Effector memory CD8-positive, alpha-beta T cell (primary cell): ENCODE results near the gene RAB5B.
"Not testable (repeated sequence)": the region's sequence is repeated elsewhere in the genome, so short reads cannot be mapped to it uniquely, and the experiment has no call there.

Source experiments
- ATAC-seq: fragments of 150-1000 bp; cut with Tn5 transposase; replicated peaks from 2 replicates; pipeline ENCODE4 v1.10.0; 2021; ENCODE audit warnings: mild to moderate bottlenecking, moderate library complexity
- DNase-seq, 3 experiments: peaks; one replicate each; pipeline ENCODE4 v3.0.0; 2021
- H3K27ac Mint-ChIP-seq, 2 donors: one replicate each; pipeline ENCODE4 v1.8.0; 2022; ENCODE audit warnings: mild to moderate bottlenecking in 2 of 2, mixed read lengths in 2 of 2, moderate library complexity in 2 of 2
- H3K27me3 Mint-ChIP-seq, 2 donors: one replicate each; pipeline ENCODE4 v1.8.0; 2022; ENCODE audit warnings: mixed read lengths in 2 of 2
- H3K36me3 Mint-ChIP-seq: one replicate; pipeline ENCODE4 v1.8.0; 2022; ENCODE audit warnings: mild to moderate bottlenecking, moderate library complexity, mixed read lengths; ENCODE audit not compliant: insufficient read depth
- H3K4me1 Mint-ChIP-seq, 2 donors: one replicate each; pipeline ENCODE4 v1.8.0; 2022; ENCODE audit warnings: low read depth in 2 of 2, mixed read lengths in 2 of 2
- H3K4me3 Mint-ChIP-seq, 2 donors: one replicate each; pipeline ENCODE4 v1.8.0; 2022; ENCODE audit warnings: mild to moderate bottlenecking in 2 of 2, mixed read lengths in 2 of 2, moderate library complexity in 2 of 2
- H3K9me3 Mint-ChIP-seq, 2 donors: one replicate each; pipeline ENCODE4 v1.8.0; 2022; ENCODE audit warnings: mixed read lengths in 2 of 2

The RAB5B gene

DNA sequence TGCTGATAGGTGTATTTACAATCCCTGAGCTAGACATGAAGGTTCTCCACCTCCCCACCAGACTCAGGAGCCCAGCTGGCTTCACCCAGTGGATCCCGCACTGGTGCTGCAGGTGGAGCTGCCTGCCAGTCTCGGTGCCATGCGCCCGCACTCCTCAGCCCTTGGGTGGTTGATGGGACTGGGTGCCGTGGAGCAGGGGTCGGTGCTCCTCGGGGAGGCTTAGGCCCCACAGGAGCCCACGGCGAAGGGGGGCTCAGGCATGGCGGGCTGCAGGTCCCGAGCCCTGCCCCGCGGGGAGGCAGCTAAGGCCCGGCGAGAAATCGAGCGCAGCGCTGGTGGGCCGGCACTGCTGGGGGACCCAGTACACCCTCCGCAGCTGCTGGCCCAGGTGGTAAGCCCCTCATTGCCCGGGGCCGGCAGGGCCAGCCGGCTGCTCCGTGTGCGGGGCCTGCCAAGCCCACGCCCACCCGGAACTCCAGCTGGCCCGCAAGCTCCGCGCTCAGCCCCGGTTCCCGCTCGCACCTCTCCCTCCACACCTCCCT lies 26.2 kb downstream of the RAB5B start:
- H3K4me1 Mint-ChIP-seq, ATAC-seq, H3K9me3 Mint-ChIP-seq, DNase-seq, H3K4me3 Mint-ChIP-seq, H3K27ac Mint-ChIP-seq, H3K36me3 Mint-ChIP-seq: not testable (repeated sequence)
- peaks cover 0 to 12% of the 10 kb centered on the region in 2 donors for H3K27me3 Mint-ChIP-seq

DNA sequence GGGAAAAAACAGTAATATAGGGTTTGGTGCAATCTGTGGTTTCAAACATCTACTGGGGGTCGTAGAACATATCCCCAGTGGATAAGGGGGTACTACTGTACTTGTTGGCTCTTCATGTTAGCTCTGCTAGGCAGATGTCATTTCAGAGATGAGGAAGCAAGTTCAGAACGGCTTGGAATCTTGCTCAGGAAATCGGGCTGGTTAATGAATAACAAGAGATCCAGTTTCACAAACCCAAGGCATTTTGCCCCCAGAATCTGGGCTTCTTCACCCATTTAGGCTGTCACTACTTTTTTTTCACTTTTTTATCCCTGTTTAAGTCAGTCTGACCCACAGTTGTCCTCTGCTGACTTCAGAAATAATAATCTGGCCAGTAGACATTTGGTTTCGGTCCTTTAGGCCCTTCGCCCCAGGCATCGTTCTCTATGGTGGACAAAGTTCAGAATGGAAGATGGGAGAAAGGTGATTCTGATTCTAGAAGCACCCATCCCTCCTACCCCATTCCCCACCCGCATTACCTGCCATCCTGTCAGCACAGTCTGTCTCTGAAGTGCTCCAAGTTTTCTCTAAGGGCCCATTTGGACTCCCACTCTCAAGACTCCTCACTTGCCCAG lies 27.7 kb downstream of the RAB5B start:
- H3K27ac Mint-ChIP-seq, result no peak overlapping the region
- H3K27me3 Mint-ChIP-seq, result peaks cover 0 to 12% of the 10 kb centered on the region in 2 donors
- no peak for DNase-seq
- ATAC-seq, result no peak
- H3K36me3 Mint-ChIP-seq, result no peaks in the 10 kb centered on the region
- H3K9me3 Mint-ChIP-seq, result no peaks in the 10 kb centered on the region
- H3K4me1 Mint-ChIP-seq, result peaks cover under 1 to 5% of the 10 kb centered on the region in 2 donors
- no peak overlapping the region for H3K4me3 Mint-ChIP-seq

DNA sequence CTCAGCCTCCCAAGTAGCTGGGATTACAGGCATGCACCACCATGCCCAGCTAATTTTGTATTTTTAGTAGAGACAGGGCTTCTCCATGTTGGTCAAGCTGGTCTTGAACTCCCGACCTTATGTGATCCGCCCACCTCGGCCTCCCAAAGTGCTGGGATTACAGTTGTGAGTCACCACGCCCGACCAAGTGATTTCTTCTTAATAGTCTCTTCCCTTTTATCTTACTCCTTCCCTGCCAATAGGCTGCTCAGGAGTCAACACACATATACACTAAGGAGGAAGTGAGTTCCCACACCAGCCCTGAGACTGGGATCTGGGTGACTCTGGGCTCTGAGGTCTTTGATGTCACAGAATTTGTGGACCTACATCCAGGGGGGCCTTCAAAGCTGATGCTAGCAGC lies 29.5 kb downstream of the RAB5B start:
- H3K36me3 Mint-ChIP-seq, H3K27me3 Mint-ChIP-seq, H3K9me3 Mint-ChIP-seq, ATAC-seq, DNase-seq, H3K27ac Mint-ChIP-seq, H3K4me3 Mint-ChIP-seq: not testable (repeated sequence)
- H3K4me1 Mint-ChIP-seq, result peaks cover 6 to 11% of the 10 kb centered on the region in 2 donors

GRCh38 chr12:56004211-56004610 lies 30.3 kb downstream of the RAB5B start:
- Mint-ChIP-seq H3K27ac (no peak overlapping the region), H3K4me3 (no peak overlapping the region), H3K36me3 (no peaks in the 10 kb centered on the region), H3K27me3 (no peaks in the 10 kb centered on the region), H3K4me1 (peaks cover 11 to 14% of the 10 kb centered on the region in 2 donors), H3K9me3 (no peaks in the 10 kb centered on the region)
- DNase-seq (no peak), ATAC-seq (no peak)

GRCh38 chr12:56007564-56008559 lies 34.0 kb downstream of the RAB5B start:
- DNase-seq (peak; percentile 41 to 49 (median 42)), ATAC-seq (peak; percentile 84)
- peak overlapping the region; percentile 84 to 92 for H3K27ac Mint-ChIP-seq
- peak overlapping the region; percentile 81 to 88 for H3K4me3 Mint-ChIP-seq
- peaks cover 11 to 14% of the 10 kb centered on the region in 2 donors for H3K4me1 Mint-ChIP-seq
- no peaks in the 10 kb centered on the region for H3K36me3 Mint-ChIP-seq
- no peaks in the 10 kb centered on the region for H3K9me3 Mint-ChIP-seq
- H3K27me3 Mint-ChIP-seq, result no peaks in the 10 kb centered on the region

GRCh38 chr12:56010111-56010570 lies 36.3 kb downstream of the RAB5B start:
- DNase-seq, result no peak
- H3K27ac Mint-ChIP-seq, result no peak overlapping the region
- H3K36me3 Mint-ChIP-seq, result peaks cover 4% of the 10 kb centered on the region
- peaks cover 10 to 11% of the 10 kb centered on the region in 2 donors for H3K4me1 Mint-ChIP-seq
- H3K4me3 Mint-ChIP-seq, result no peak overlapping the region
- no peaks in the 10 kb centered on the region for H3K9me3 Mint-ChIP-seq
- no peak for ATAC-seq
- no peaks in the 10 kb centered on the region for H3K27me3 Mint-ChIP-seq

DNA sequence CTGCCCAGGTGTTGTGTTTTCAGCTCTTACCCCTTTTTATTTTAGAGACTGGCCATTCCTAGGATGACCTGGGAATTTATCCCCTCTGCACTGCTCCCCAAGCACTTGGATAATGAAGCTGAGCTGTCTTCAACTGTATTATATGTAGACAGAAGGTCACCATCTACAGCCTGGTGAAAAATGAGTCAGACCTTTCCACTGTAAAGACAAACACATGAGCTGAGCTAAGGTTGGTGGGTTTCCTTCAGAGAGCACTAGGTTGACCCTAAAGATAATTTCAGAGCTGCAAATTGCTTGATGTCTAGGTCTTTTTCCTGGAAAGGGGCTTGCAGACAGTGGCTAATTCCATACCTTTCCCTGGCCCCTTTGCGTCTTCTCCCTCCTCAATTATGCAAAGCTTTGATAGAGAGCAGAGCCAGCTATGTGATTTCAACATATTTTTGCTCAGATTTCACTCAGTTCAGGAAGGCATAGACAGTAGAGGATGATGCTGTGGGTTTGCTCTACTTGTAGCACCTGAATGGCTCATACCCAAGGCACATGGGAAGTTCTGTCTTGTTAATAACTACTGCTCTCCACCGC lies 37.7 kb downstream of the RAB5B start:
- H3K4me3 Mint-ChIP-seq, result no peak overlapping the region
- H3K36me3 Mint-ChIP-seq, result peaks cover 4% of the 10 kb centered on the region
- ATAC-seq, result no peak
- DNase-seq, result no peak
- peaks cover 9 to 11% of the 10 kb centered on the region in 2 donors for H3K4me1 Mint-ChIP-seq
- H3K27me3 Mint-ChIP-seq, result no peaks in the 10 kb centered on the region
- no peak overlapping the region for H3K27ac Mint-ChIP-seq
- H3K9me3 Mint-ChIP-seq, result no peaks in the 10 kb centered on the region

- Mint-ChIP-seq H3K27me3 (no peaks in the 10 kb centered on the region), H3K9me3 (no peaks in the 10 kb centered on the region), H3K36me3 (peaks cover 4% of the 10 kb centered on the region), H3K4me1 (peaks cover 3 to 5% of the 10 kb centered on the region in 2 donors), H3K4me3 (no peak overlapping the region), H3K27ac (no peak overlapping the region)
- no peak for ATAC-seq
- no peak for DNase-seq
Observed at GRCh38 chr12:56013482-56013881, 39.6 kb downstream of the RAB5B start.

GRCh38 chr12:56014205-56014604 lies 40.3 kb downstream of the RAB5B start:
- Mint-ChIP-seq H3K27me3 (no peaks in the 10 kb centered on the region), H3K4me3 (no peak overlapping the region), H3K36me3 (peaks cover 4% of the 10 kb centered on the region), H3K9me3 (no peaks in the 10 kb centered on the region), H3K4me1 (no peaks in the 10 kb centered on the region), H3K27ac (no peak overlapping the region)
- DNase-seq (no peak), ATAC-seq (no peak)

- Mint-ChIP-seq H3K36me3 (peaks cover 10% of the 10 kb centered on the region), H3K4me3 (no peak overlapping the region), H3K9me3 (no peaks in the 10 kb centered on the region), H3K4me1 (peaks cover 0 to 6% of the 10 kb centered on the region in 2 donors), H3K27me3 (no peaks in the 10 kb centered on the region), H3K27ac (no peak overlapping the region)
- DNase-seq (no peak), ATAC-seq (no peak)
Observed at GRCh38 chr12:56017181-56017580, 43.3 kb downstream of the RAB5B start.

DNA sequence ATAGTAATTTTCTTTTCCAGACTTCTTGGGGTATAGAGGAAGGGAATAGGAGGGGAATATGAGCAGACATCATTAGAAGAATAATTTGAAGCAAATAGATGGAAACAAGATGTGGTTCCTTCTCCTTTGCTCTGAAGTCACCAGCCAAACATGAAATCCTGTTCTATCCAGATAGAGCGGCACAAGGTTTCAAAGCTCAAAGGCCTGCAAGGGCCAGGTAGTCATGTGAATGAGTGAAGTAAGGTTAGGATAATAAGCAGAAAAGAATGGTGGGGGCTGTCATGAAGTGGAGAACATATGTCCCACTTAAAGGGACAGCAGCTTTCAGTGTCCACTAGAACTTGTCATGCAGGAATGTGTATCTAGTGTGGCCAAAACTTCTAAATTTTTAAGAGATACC lies 44.5 kb downstream of the RAB5B start:
- DNase-seq (no peak), ATAC-seq (no peak)
- peaks cover 8% of the 10 kb centered on the region for H3K36me3 Mint-ChIP-seq
- no peak overlapping the region for H3K4me3 Mint-ChIP-seq
- H3K9me3 Mint-ChIP-seq, result no peaks in the 10 kb centered on the region
- no peaks in the 10 kb centered on the region for H3K27me3 Mint-ChIP-seq
- H3K27ac Mint-ChIP-seq, result peak overlapping the region in 1 of 2 donors; percentile 9
- H3K4me1 Mint-ChIP-seq, result peaks cover 0 to 6% of the 10 kb centered on the region in 2 donors

- Mint-ChIP-seq H3K36me3 (peaks cover 6% of the 10 kb centered on the region), H3K4me3 (peak within 1 kb of the TSS; percentile 67 to 76), H3K9me3 (no peaks in the 10 kb centered on the region), H3K4me1 (peaks cover 0 to 6% of the 10 kb centered on the region in 2 donors), H3K27ac (peak within 1 kb of the TSS; percentile 42 to 57), H3K27me3 (no peaks in the 10 kb centered on the region)
- peak; percentile 57 for ATAC-seq
- no peak for DNase-seq
Observed at GRCh38 chr12:56020423-56021184, 46.7 kb downstream of the RAB5B start, which contains the start of gene IKZF4. TSS of gene IKZF4 (plus strand) at chr12:56021043. CDS start at chr12:56021494, 451 bp downstream.
